NCI-H1105 (cell line): Measurements from ENCODE around the gene CLDN1.
"Not testable (repeated sequence)": the region's sequence is repeated elsewhere in the genome, so short reads cannot be mapped to it uniquely, and the experiment has no call there.

Experiments used
- DNase-seq: peaks from one replicate; lab custom pipeline; 2025; lab: John Stamatoyannopoulos, UW

Gene CLDN1

GRCh38 chr3:190291994-190292584, 30.2 kb downstream of the CLDN1 start:
- DNase-seq, result no peak

GRCh38 chr3:190289989-190290388, 32.3 kb downstream of the CLDN1 start:
- DNase-seq, result no peak

GRCh38 chr3:190288836-190289235, 33.4 kb downstream of the CLDN1 start:
- DNase-seq, result no peak

- DNase-seq, result no peak
Measured at GRCh38 chr3:190286014-190286413, 36.2 kb downstream of the CLDN1 start.

- no peak for DNase-seq
Measured at GRCh38 chr3:190281308-190282051, 40.8 kb downstream of the CLDN1 start.

GRCh38 chr3:190279690-190280089, 42.6 kb downstream of the CLDN1 start:
- DNase-seq, result no peak

- DNase-seq, result no peak
Measured at GRCh38 chr3:190272747-190273146, 49.5 kb downstream of the CLDN1 start.

GRCh38 chr3:190269101-190269500, 53.1 kb downstream of the CLDN1 start:
- DNase-seq, result no peak

- DNase-seq, result not testable (repeated sequence)
Measured at GRCh38 chr3:190267464-190267863, 54.8 kb downstream of the CLDN1 start.

- no peak for DNase-seq
Measured at GRCh38 chr3:190266913-190267290, 55.3 kb downstream of the CLDN1 start.

- no peak for DNase-seq
Measured at GRCh38 chr3:190266265-190266912, 55.9 kb downstream of the CLDN1 start.

- no peak for DNase-seq
Measured at GRCh38 chr3:190265796-190266195, 56.5 kb downstream of the CLDN1 start.

- no peak for DNase-seq
Measured at GRCh38 chr3:190265126-190265525, 57.1 kb downstream of the CLDN1 start.

GRCh38 chr3:190261740-190262139, 60.5 kb downstream of the CLDN1 start:
- no peak for DNase-seq

- no peak for DNase-seq
Measured at GRCh38 chr3:190261015-190261414, 61.2 kb downstream of the CLDN1 start.

GRCh38 chr3:190260301-190260700, 61.9 kb downstream of the CLDN1 start:
- DNase-seq, result no peak

- no peak for DNase-seq
Measured at GRCh38 chr3:190258634-190259033, 63.6 kb downstream of the CLDN1 start.
